NCI-H1105 treated with DMSO at 0.1 percent for 48 hours (cell line): Measurements from ENCODE around the gene DEFB131A.
"Not testable (repeated sequence)": the region's sequence is repeated elsewhere in the genome, so short reads cannot be mapped to it uniquely, and the experiment has no call there.

Source experiments
- DNase-seq: peaks from one replicate; lab custom pipeline; 2025; lab: John Stamatoyannopoulos, UW

Gene DEFB131A

GRCh38 chr4:9494256-9495035, 50.2 kb downstream of the DEFB131A start:
- DNase-seq: not testable (repeated sequence)

GRCh38 chr4:9495443-9495842, 51.2 kb downstream of the DEFB131A start:
- peak; percentile 37 for DNase-seq

DNA sequence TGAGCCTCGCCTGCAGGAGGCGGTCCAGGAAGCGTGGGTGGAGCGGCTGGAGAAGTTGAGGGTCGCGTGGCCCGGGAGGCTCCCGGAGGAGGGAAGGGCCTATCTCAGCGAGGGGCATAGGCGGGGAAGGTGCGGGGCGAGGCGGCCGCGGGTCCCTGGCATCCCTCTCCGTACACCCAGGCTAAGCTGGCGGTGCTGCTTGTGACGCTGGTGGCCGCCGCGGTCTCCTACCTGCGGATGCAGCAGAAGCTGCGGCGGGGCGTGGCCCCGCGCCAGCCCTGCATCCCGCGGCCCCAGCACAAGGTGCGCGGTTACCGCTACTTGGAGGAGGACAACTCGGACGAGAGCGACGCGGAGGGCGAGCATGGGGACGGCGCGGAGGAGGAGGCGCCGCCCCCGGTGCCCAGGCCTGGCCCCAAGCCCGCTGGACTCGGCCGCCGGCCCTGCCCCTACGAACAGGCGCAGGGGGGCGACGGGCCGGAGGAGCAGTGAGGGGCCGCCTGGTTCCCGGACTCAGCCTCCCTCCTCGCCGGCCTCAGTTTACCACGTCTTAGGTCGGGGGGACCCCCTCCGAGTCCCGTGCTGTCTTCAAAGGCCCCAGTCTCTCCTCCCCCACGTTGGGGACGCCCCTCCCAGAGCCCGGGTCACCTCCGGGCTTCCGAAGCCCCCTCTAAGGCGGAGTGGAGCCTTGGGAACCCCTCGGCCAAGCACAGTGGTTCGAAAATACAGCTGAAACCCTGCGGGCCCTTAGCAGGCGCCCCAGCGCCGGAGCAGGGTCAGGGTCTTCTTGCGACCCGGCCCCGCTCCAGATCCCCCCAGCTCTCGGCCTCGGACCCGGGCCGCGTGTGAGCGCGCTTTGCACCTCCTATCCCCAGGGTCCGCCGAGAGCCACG, 53.6 kb downstream of the DEFB131A start:
- DNase-seq: not testable (repeated sequence)

DNA sequence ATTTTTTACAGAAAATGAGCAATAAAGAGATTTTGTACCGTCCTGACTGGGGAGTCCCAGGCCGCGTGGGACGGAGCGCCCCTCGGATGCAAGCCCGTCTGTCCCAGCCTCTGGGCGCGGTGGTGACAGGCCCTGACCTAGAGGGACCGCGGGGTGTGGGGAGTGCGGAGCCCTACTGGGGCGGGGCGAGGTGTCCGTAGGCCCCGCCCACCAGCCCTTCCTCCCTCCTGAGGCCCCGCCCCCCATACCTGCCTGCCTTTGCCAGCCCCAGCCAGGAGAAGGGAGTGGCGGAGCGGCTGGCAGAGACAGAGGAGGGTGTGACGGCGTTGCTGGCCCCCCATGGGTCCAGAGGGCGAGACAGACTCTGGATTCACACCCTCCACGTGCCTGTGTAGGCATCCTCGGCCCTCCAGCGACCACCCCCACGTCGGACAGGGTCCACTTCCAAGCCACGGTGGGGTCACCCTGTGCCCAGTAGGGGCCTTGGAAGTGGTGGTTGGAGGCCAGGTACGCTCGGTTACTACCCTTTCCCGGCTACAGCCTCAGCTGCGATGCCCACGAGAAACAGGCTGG, 54.3 kb downstream of the DEFB131A start:
- DNase-seq: not testable (repeated sequence)

GRCh38 chr4:9499974-9500487, 55.8 kb downstream of the DEFB131A start:
- not testable (repeated sequence) for DNase-seq
